SKM-1 (cell line): ENCODE results near the gene AK8.

Source experiments
- DNase-seq: peaks from one replicate; lab custom pipeline; 2025; ENCODE audit not compliant: unreplicated experiment; lab: John Stamatoyannopoulos, UW

Gene AK8

GRCh38 chr9:132745756-132746709 is 132.1 kb downstream of the AK8 start:
- no peak for DNase-seq

GRCh38 chr9:132744881-132745755 is 133.0 kb downstream of the AK8 start:
- DNase-seq, result no peak

GRCh38 chr9:132743931-132744479 is 134.1 kb downstream of the AK8 start:
- no peak for DNase-seq

- no peak for DNase-seq
Observed at GRCh38 chr9:132742821-132743311, 135.2 kb downstream of the AK8 start.

- no peak for DNase-seq
Observed at GRCh38 chr9:132740526-132741309, 137.4 kb downstream of the AK8 start.

GRCh38 chr9:132739710-132740310 is 138.3 kb downstream of the AK8 start:
- DNase-seq, result no peak

GRCh38 chr9:132733260-132733815 is 144.7 kb downstream of the AK8 start:
- DNase-seq, result no peak

- DNase-seq, result no peak
Observed at GRCh38 chr9:132732326-132733259, 145.5 kb downstream of the AK8 start.

GRCh38 chr9:132731230-132731629 is 146.9 kb downstream of the AK8 start:
- no peak for DNase-seq

GRCh38 chr9:132730054-132731033 is 147.7 kb downstream of the AK8 start:
- no peak for DNase-seq

- no peak for DNase-seq
Observed at GRCh38 chr9:132729235-132729890, 148.7 kb downstream of the AK8 start.

- DNase-seq, result no peak
Observed at GRCh38 chr9:132728497-132728896, 149.6 kb downstream of the AK8 start.

GRCh38 chr9:132728071-132728470 is 150.0 kb downstream of the AK8 start:
- DNase-seq, result no peak

- no peak for DNase-seq
Observed at GRCh38 chr9:132726576-132727130, 151.4 kb downstream of the AK8 start.

- DNase-seq, result no peak
Observed at GRCh38 chr9:132725306-132725705, 152.8 kb downstream of the AK8 start.

- DNase-seq, result no peak
Observed at GRCh38 chr9:132723809-132724208, 154.3 kb downstream of the AK8 start.
